ENCODE data around the gene DDI2. TPM values are rescaled to one million over a fixed set of nuclear protein-coding genes. Genes with fewer than 3 reads are reported as not detected.

Gene DDI2
- total RNA-seq, 2 donors from 2014 or later: 28.6 to 38.7 TPM

- no peak for DNase-seq
- no peak for TF ChIP-seq CTCF (IDR thresholded peaks at IDR 0.05)
- H3K27ac ChIP-seq: no peak overlapping the region
- no peaks in the 10 kb centered on the region for H3K36me3 ChIP-seq
- no peak overlapping the region for H3K9ac ChIP-seq (ENCODE audit: low read depth in 2 of 2, low read length in 2 of 2)
- intact Hi-C loops (cut with DNase I): no loop called here
- H3K4me3 ChIP-seq: no peak overlapping the region
- no peaks in the 10 kb centered on the region for H3K9me3 ChIP-seq
- no peaks in the 10 kb centered on the region for H3K27me3 ChIP-seq
- peaks cover 3% of the 10 kb centered on the region for H3K4me1 ChIP-seq
Observed at GRCh38 chr1:15678578-15678977, 61.3 kb downstream of the DDI2 start.

- H3K9ac ChIP-seq (ENCODE audit: low read depth in 2 of 2, low read length in 2 of 2): no peak overlapping the region
- peaks cover 3% of the 10 kb centered on the region for H3K4me1 ChIP-seq
- DNase-seq: no peak
- no peak for TF ChIP-seq CTCF (IDR thresholded peaks at IDR 0.05)
- no peaks in the 10 kb centered on the region for H3K36me3 ChIP-seq
- no peaks in the 10 kb centered on the region for H3K9me3 ChIP-seq
- H3K4me3 ChIP-seq: no peak overlapping the region
- H3K27ac ChIP-seq: no peak overlapping the region
- intact Hi-C loops (cut with DNase I): no loop called here
- no peaks in the 10 kb centered on the region for H3K27me3 ChIP-seq
Observed at GRCh38 chr1:15680131-15680530, 62.9 kb downstream of the DDI2 start.

- Histone ChIP-seq H3K27ac (peak overlapping the region; percentile 50), H3K4me1 (peaks cover 3% of the 10 kb centered on the region), H3K36me3 (no peaks in the 10 kb centered on the region), H3K27me3 (no peaks in the 10 kb centered on the region), H3K9ac (ENCODE audit: low read depth in 2 of 2, low read length in 2 of 2) (no peak overlapping the region), H3K4me3 (no peak overlapping the region), H3K9me3 (no peaks in the 10 kb centered on the region)
- no peak for DNase-seq
- intact Hi-C loops (cut with DNase I): no loop called here
- no peak for TF ChIP-seq CTCF (IDR thresholded peaks at IDR 0.05)
Observed at GRCh38 chr1:15680561-15681348, 63.5 kb downstream of the DDI2 start.

GRCh38 chr1:15681349-15682292 is 64.4 kb downstream of the DDI2 start:
- intact Hi-C loops (cut with DNase I): no loop called here
- Histone ChIP-seq H3K27me3 (no peaks in the 10 kb centered on the region), H3K27ac (no peak overlapping the region), H3K36me3 (no peaks in the 10 kb centered on the region), H3K9me3 (no peaks in the 10 kb centered on the region), H3K4me1 (peaks cover 3% of the 10 kb centered on the region), H3K9ac (ENCODE audit: low read depth in 2 of 2, low read length in 2 of 2) (no peak overlapping the region), H3K4me3 (no peak overlapping the region)
- no peak for DNase-seq
- TF ChIP-seq CTCF (IDR thresholded peaks at IDR 0.05): no peak

GRCh38 chr1:15682936-15683341 is 65.7 kb downstream of the DDI2 start:
- no peaks in the 10 kb centered on the region for H3K36me3 ChIP-seq
- no peak overlapping the region for H3K4me3 ChIP-seq
- peaks cover 3% of the 10 kb centered on the region for H3K4me1 ChIP-seq
- H3K27ac ChIP-seq: no peak overlapping the region
- no peaks in the 10 kb centered on the region for H3K27me3 ChIP-seq
- H3K9me3 ChIP-seq: no peaks in the 10 kb centered on the region
- no peak for DNase-seq
- H3K9ac ChIP-seq (ENCODE audit: low read depth in 2 of 2, low read length in 2 of 2): no peak overlapping the region
- intact Hi-C loops (cut with DNase I): no loop called here
- no peak for TF ChIP-seq CTCF (IDR thresholded peaks at IDR 0.05)
